Nephron (organoid): Measurements from ENCODE around the gene MBNL1.

Experiments
- H3K27ac Mint-ChIP-seq, 3 experiments: 2 replicates each; pipeline ENCODE4 v1.8.0; 2020; ENCODE audit warnings: mixed read lengths in 3 of 3, mild to moderate bottlenecking in 2 of 3, moderate library complexity in 1 of 3
- H3K27me3 Mint-ChIP-seq: 2 replicates; pipeline ENCODE4 v1.8.0; 2021; ENCODE audit warnings: low read depth, mild to moderate bottlenecking, moderate library complexity, mixed read lengths
- H3K36me3 Mint-ChIP-seq: 2 replicates; pipeline ENCODE4 v1.8.0; 2020; ENCODE audit warnings: low read depth, mixed read lengths
- H3K4me1 Mint-ChIP-seq: 2 replicates; pipeline ENCODE4 v1.8.0; 2020; ENCODE audit warnings: mixed read lengths
- H3K4me3 Mint-ChIP-seq, 3 experiments: 2 replicates each; pipeline ENCODE4 v1.8.0; 2020; ENCODE audit warnings: mild to moderate bottlenecking in 3 of 3, mixed read lengths in 3 of 3, moderate library complexity in 2 of 3
- H3K9me3 Mint-ChIP-seq: 2 replicates; pipeline ENCODE4 v1.8.0; 2020; ENCODE audit warnings: mixed read lengths
- CTCF ChIP-seq, 3 experiments: fragments of 200-600 bp; sonication (generic); IDR thresholded peaks; one replicate each; pipeline ENCODE4 v1.5.0; 2021; ENCODE audit warnings: antibody characterized with exemption in 3 of 3; ENCODE audit not compliant: unreplicated experiment in 3 of 3

The MBNL1 gene

GRCh38 chr3:152445212-152445611 is 176.5 kb downstream of the MBNL1 start:
- Mint-ChIP-seq H3K36me3 (peaks cover 11% of the 10 kb centered on the region), H3K4me3 (no peak overlapping the region), H3K4me1 (peaks cover 4% of the 10 kb centered on the region), H3K9me3 (no peaks in the 10 kb centered on the region), H3K27me3 (no peaks in the 10 kb centered on the region), H3K27ac (no peak overlapping the region)
- TF ChIP-seq CTCF (IDR thresholded peaks at IDR 0.05; ENCODE audit: unreplicated experiment in 3 of 3) = no peak

GRCh38 chr3:152446495-152446894 is 177.8 kb downstream of the MBNL1 start:
- H3K4me3 Mint-ChIP-seq = no peak overlapping the region
- H3K9me3 Mint-ChIP-seq = no peaks in the 10 kb centered on the region
- peaks cover 22% of the 10 kb centered on the region for H3K36me3 Mint-ChIP-seq
- peaks cover 9% of the 10 kb centered on the region for H3K4me1 Mint-ChIP-seq
- no peak for TF ChIP-seq CTCF (IDR thresholded peaks at IDR 0.05; ENCODE audit: unreplicated experiment in 3 of 3)
- H3K27me3 Mint-ChIP-seq = no peaks in the 10 kb centered on the region
- no peak overlapping the region for H3K27ac Mint-ChIP-seq

GRCh38 chr3:152447511-152447910 is 178.8 kb downstream of the MBNL1 start:
- Mint-ChIP-seq H3K27me3 (no peaks in the 10 kb centered on the region), H3K4me1 (peaks cover 9% of the 10 kb centered on the region), H3K36me3 (peaks cover 27% of the 10 kb centered on the region), H3K27ac (no peak overlapping the region), H3K4me3 (no peak overlapping the region), H3K9me3 (no peaks in the 10 kb centered on the region)
- TF ChIP-seq CTCF (IDR thresholded peaks at IDR 0.05; ENCODE audit: unreplicated experiment in 3 of 3) = no peak

GRCh38 chr3:152448091-152448490 is 179.4 kb downstream of the MBNL1 start:
- H3K27ac Mint-ChIP-seq = no peak overlapping the region
- TF ChIP-seq CTCF (IDR thresholded peaks at IDR 0.05; ENCODE audit: unreplicated experiment in 3 of 3) = no peak
- peaks cover 30% of the 10 kb centered on the region for H3K36me3 Mint-ChIP-seq
- H3K4me1 Mint-ChIP-seq = peaks cover 7% of the 10 kb centered on the region
- no peaks in the 10 kb centered on the region for H3K27me3 Mint-ChIP-seq
- H3K9me3 Mint-ChIP-seq = no peaks in the 10 kb centered on the region
- no peak overlapping the region for H3K4me3 Mint-ChIP-seq

GRCh38 chr3:152452318-152452717 is 183.6 kb downstream of the MBNL1 start:
- no peak for TF ChIP-seq CTCF (IDR thresholded peaks at IDR 0.05; ENCODE audit: unreplicated experiment in 3 of 3)
- Mint-ChIP-seq H3K27me3 (no peaks in the 10 kb centered on the region), H3K36me3 (peaks cover 36% of the 10 kb centered on the region), H3K27ac (peak overlapping the region in 1 of 3 experiments; percentile 1), H3K4me1 (peaks cover 19% of the 10 kb centered on the region), H3K4me3 (no peak overlapping the region), H3K9me3 (no peaks in the 10 kb centered on the region)

- Mint-ChIP-seq H3K4me1 (peaks cover 19% of the 10 kb centered on the region), H3K27ac (peak overlapping the region in 2 of 3 experiments; percentile 14 to 16), H3K4me3 (no peak overlapping the region), H3K27me3 (no peaks in the 10 kb centered on the region), H3K9me3 (no peaks in the 10 kb centered on the region), H3K36me3 (peaks cover 42% of the 10 kb centered on the region)
- no peak for TF ChIP-seq CTCF (IDR thresholded peaks at IDR 0.05; ENCODE audit: unreplicated experiment in 3 of 3)
Observed at GRCh38 chr3:152454076-152454875, 185.5 kb downstream of the MBNL1 start.
